ENCODE data around the gene CEP128.

The CEP128 gene

GRCh38 chr14:80718940-80719339, 222.6 kb downstream of the CEP128 start:
- in situ Hi-C loops (cut with HindIII; ENCODE audit: low sequenced_read_pairs) = no loop called here
- DNase-seq (ENCODE audit: low read depth) = no peak

GRCh38 chr14:80714474-80714873, 227.1 kb downstream of the CEP128 start:
- in situ Hi-C loops (cut with HindIII; ENCODE audit: low sequenced_read_pairs) = no loop called here
- no peak for DNase-seq (ENCODE audit: low read depth)
- H3K4me3 ChIP-seq (ENCODE audit: low read depth, low read length) = no peak overlapping the region
- TF ChIP-seq, protein P1, sequence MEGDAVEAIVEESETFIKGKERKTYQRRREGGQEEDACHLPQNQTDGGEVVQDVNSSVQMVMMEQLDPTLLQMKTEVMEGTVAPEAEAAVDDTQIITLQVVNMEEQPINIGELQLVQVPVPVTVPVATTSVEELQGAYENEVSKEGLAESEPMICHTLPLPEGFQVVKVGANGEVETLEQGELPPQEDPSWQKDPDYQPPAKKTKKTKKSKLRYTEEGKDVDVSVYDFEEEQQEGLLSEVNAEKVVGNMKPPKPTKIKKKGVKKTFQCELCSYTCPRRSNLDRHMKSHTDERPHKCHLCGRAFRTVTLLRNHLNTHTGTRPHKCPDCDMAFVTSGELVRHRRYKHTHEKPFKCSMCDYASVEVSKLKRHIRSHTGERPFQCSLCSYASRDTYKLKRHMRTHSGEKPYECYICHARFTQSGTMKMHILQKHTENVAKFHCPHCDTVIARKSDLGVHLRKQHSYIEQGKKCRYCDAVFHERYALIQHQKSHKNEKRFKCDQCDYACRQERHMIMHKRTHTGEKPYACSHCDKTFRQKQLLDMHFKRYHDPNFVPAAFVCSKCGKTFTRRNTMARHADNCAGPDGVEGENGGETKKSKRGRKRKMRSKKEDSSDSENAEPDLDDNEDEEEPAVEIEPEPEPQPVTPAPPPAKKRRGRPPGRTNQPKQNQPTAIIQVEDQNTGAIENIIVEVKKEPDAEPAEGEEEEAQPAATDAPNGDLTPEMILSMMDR (IDR thresholded peaks at IDR 0.05; ENCODE audit: low read depth, low read length, missing control alignments) = no peak

More at GRCh38 chr14:80718940-80719339, 222.6 kb downstream of the CEP128 start:
- no peak overlapping the region for H3K4me3 ChIP-seq (ENCODE audit: low read depth, low read length)
- TF ChIP-seq, protein P1 (IDR thresholded peaks at IDR 0.05; ENCODE audit: low read depth, low read length, missing control alignments) = no peak

GRCh38 chr14:80713076-80713850, 228.3 kb downstream of the CEP128 start:
- TF ChIP-seq, protein P1 (IDR thresholded peaks at IDR 0.05; ENCODE audit: low read depth, low read length, missing control alignments) = no peak
- in situ Hi-C loops (cut with HindIII; ENCODE audit: low sequenced_read_pairs) = no loop called here
- DNase-seq (ENCODE audit: low read depth) = no peak

GRCh38 chr14:80705241-80705980, 236.1 kb downstream of the CEP128 start:
- in situ Hi-C loops (cut with HindIII; ENCODE audit: low sequenced_read_pairs) = no loop called here
- DNase-seq (ENCODE audit: low read depth) = no peak
- TF ChIP-seq, protein P1 (IDR thresholded peaks at IDR 0.05; ENCODE audit: low read depth, low read length, missing control alignments) = no peak
- H3K4me3 ChIP-seq (ENCODE audit: low read depth, low read length) = no peak overlapping the region

More at GRCh38 chr14:80713076-80713850, 228.3 kb downstream of the CEP128 start:
- H3K4me3 ChIP-seq (ENCODE audit: low read depth, low read length) = no peak overlapping the region

DNA sequence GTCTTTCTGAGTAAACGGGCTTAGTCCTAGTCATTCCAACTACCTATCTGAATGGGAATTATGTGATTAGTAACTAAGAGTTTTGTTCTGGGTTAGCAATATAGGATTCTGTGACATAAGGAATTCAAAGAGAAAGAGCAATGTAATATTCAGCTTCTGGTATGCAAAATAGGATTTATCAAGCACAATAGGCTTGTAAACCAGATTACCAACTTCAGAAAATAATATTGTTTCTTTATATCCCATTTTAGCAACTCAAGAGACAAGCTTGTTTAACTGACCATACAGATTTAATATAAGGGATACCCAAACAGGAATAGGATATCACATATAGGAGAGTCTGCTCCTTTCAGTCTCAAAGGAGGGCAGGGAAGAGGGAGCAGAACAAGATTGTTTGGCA, 240.9 kb downstream of the CEP128 start:
- TF ChIP-seq, protein P1 (IDR thresholded peaks at IDR 0.05; ENCODE audit: low read depth, low read length, missing control alignments) = no peak
- H3K4me3 ChIP-seq (ENCODE audit: low read depth, low read length) = no peak overlapping the region
- no peak for DNase-seq (ENCODE audit: low read depth)
- in situ Hi-C loops (cut with HindIII; ENCODE audit: low sequenced_read_pairs) = no loop called here

GRCh38 chr14:80699861-80700260, 241.7 kb downstream of the CEP128 start:
- no peak for DNase-seq (ENCODE audit: low read depth)
- in situ Hi-C loops (cut with HindIII; ENCODE audit: low sequenced_read_pairs) = no loop called here
- no peak overlapping the region for H3K4me3 ChIP-seq (ENCODE audit: low read depth, low read length)
- TF ChIP-seq, protein P1 (IDR thresholded peaks at IDR 0.05; ENCODE audit: low read depth, low read length, missing control alignments) = no peak

All from astrocyte of the cerebellum (primary cell).